PC-3 (cell line): ENCODE measurements around the gene NUP160.

Source experiments
- CTCF ChIP-seq: fragments of 300-600 bp; sonication (generic); conservative IDR thresholded peaks from 2 replicates; pipeline ENCODE4 v1.5.1; 2017; ENCODE audit warnings: antibody characterized with exemption, low read depth, mild to moderate bottlenecking, low read length
- EZH2 ChIP-seq: fragments of 300-600 bp; sonication (generic); IDR thresholded peaks from one replicate; pipeline ENCODE4 v1.6.1; 2017; ENCODE audit warnings: antibody characterized with exemption, mild to moderate bottlenecking, low read length; ENCODE audit not compliant: unreplicated experiment

GRCh38 chr11:47881145-47881544 lies 33.0 kb upstream of the NUP160 start:
- TF ChIP-seq CTCF (no peak), EZH2 (no peak)
